ENCODE measurements around the gene CEP78.

- TF ChIP-seq, protein P1, sequence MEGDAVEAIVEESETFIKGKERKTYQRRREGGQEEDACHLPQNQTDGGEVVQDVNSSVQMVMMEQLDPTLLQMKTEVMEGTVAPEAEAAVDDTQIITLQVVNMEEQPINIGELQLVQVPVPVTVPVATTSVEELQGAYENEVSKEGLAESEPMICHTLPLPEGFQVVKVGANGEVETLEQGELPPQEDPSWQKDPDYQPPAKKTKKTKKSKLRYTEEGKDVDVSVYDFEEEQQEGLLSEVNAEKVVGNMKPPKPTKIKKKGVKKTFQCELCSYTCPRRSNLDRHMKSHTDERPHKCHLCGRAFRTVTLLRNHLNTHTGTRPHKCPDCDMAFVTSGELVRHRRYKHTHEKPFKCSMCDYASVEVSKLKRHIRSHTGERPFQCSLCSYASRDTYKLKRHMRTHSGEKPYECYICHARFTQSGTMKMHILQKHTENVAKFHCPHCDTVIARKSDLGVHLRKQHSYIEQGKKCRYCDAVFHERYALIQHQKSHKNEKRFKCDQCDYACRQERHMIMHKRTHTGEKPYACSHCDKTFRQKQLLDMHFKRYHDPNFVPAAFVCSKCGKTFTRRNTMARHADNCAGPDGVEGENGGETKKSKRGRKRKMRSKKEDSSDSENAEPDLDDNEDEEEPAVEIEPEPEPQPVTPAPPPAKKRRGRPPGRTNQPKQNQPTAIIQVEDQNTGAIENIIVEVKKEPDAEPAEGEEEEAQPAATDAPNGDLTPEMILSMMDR (IDR thresholded peaks at IDR 0.05): no peak
- TF ChIP-seq POLR2A (IDR thresholded peaks at IDR 0.05): no peak
These were observed 12.8 kb downstream of the CEP78 start for GRCh38 chr9:78248635-78249034.
